ENCODE data around the gene HES7. TPM values are rescaled to one million over a fixed set of nuclear protein-coding genes. Genes with fewer than 3 reads are reported as not detected.

The HES7 gene
- total RNA-seq, 6 experiments from 2014 or later, result not detected

- Histone ChIP-seq H3K27me3 (no peaks in the 10 kb centered on the region), H3K4me3 (no peak overlapping the region), H3K9me3 (no peaks in the 10 kb centered on the region), H3K27ac (no peak overlapping the region), H3K36me3 (peaks cover 37 to 86% (median 76%) of the 10 kb centered on the region in 4 donors), H3K4me1 (peaks cover 0 to 15% (median 3%) of the 10 kb centered on the region in 4 donors)
- ATAC-seq (no peak), DNase-seq (no peak)
- 80% methylated on average over 1 of the region's 26 CpGs for WGBS (ENCODE audit: insufficient coverage, low coverage, low lambda C conversion rate, missing lambda C conversion rate)
- intact Hi-C loops (cut with DNase I), result no loop called here
- TF ChIP-seq POLR2A (IDR thresholded peaks at IDR 0.05), result no peak
- TF ChIP-seq CTCF (IDR thresholded peaks at IDR 0.05), result no peak
Observed at GRCh38 chr17:8147141-8147804, 23.4 kb upstream of the HES7 start.

- DNase-seq (no peak), ATAC-seq (no peak)
- 94% methylated on average over 8 of the region's 14 CpGs for WGBS (ENCODE audit: insufficient coverage, low coverage, low lambda C conversion rate, missing lambda C conversion rate)
- Histone ChIP-seq H3K9me3 (no peaks in the 10 kb centered on the region), H3K27ac (no peak overlapping the region), H3K36me3 (peaks cover 41 to 93% (median 82%) of the 10 kb centered on the region in 4 donors), H3K27me3 (no peaks in the 10 kb centered on the region), H3K4me3 (no peak overlapping the region), H3K4me1 (peaks cover 0 to 13% (median 3%) of the 10 kb centered on the region in 4 donors)
- TF ChIP-seq POLR2A (IDR thresholded peaks at IDR 0.05) (no peak), CTCF (IDR thresholded peaks at IDR 0.05) (no peak)
- intact Hi-C loops (cut with DNase I), result no loop called here
Observed at GRCh38 chr17:8146381-8147140, 22.7 kb upstream of the HES7 start.

GRCh38 chr17:8145811-8146210 is 21.9 kb upstream of the HES7 start:
- Histone ChIP-seq H3K27me3 (no peaks in the 10 kb centered on the region), H3K9me3 (no peaks in the 10 kb centered on the region), H3K36me3 (peaks cover 41 to 100% (median 89%) of the 10 kb centered on the region in 4 donors), H3K4me1 (peaks cover 0 to 6% (median 3%) of the 10 kb centered on the region in 4 donors), H3K27ac (no peak overlapping the region), H3K4me3 (no peak overlapping the region)
- WGBS (ENCODE audit: insufficient coverage, low coverage, low lambda C conversion rate, missing lambda C conversion rate), result 89% methylated on average over 7 of the region's 12 CpGs
- ATAC-seq, result no peak
- intact Hi-C loops (cut with DNase I), result no loop called here
- DNase-seq, result no peak
- TF ChIP-seq POLR2A (IDR thresholded peaks at IDR 0.05), result no peak
- no peak for TF ChIP-seq CTCF (IDR thresholded peaks at IDR 0.05)

GRCh38 chr17:8144401-8145231 is 20.7 kb upstream of the HES7 start:
- intact Hi-C loops (cut with DNase I), result no loop called here
- Histone ChIP-seq H3K9me3 (no peaks in the 10 kb centered on the region), H3K27ac (no peak overlapping the region), H3K4me3 (no peak overlapping the region), H3K27me3 (no peaks in the 10 kb centered on the region), H3K36me3 (peaks cover 41 to 99% (median 92%) of the 10 kb centered on the region in 4 donors), H3K4me1 (peaks cover 0 to under 1% (median 0%) of the 10 kb centered on the region in 4 donors)
- TF ChIP-seq POLR2A (IDR thresholded peaks at IDR 0.05), result no peak
- TF ChIP-seq CTCF (IDR thresholded peaks at IDR 0.05), result no peak
- WGBS (ENCODE audit: insufficient coverage, low coverage, low lambda C conversion rate, missing lambda C conversion rate), result 100% methylated on average over 1 of the region's 15 CpGs
- DNase-seq, result peak in 2 of 3 donors; percentile 18 to 49
- ATAC-seq, result peak in 1 of 4 donors; percentile 3
